Measurements from ENCODE around the gene CEP128.
A peak's percentile ranks its signal among the peaks of the same experiment; 100 is the strongest.

CEP128 gene

GRCh38 chr14:80618751-80619329, 322.7 kb downstream of the CEP128 start:
- TF ChIP-seq CTCF (conservative IDR thresholded peaks at IDR 0.05): no peak
- H3K27ac ChIP-seq: no peak overlapping the region

GRCh38 chr14:80615831-80616230, 325.7 kb downstream of the CEP128 start:
- TF ChIP-seq CTCF (conservative IDR thresholded peaks at IDR 0.05): no peak
- H3K27ac ChIP-seq: no peak overlapping the region

GRCh38 chr14:80609055-80609454, 332.5 kb downstream of the CEP128 start:
- TF ChIP-seq CTCF (conservative IDR thresholded peaks at IDR 0.05): no peak

GRCh38 chr14:80608563-80608962, 333.0 kb downstream of the CEP128 start:
- H3K27ac ChIP-seq: no peak overlapping the region
- TF ChIP-seq CTCF (conservative IDR thresholded peaks at IDR 0.05): no peak

More at GRCh38 chr14:80609055-80609454, 332.5 kb downstream of the CEP128 start:
- H3K27ac ChIP-seq: no peak overlapping the region

- TF ChIP-seq CTCF (conservative IDR thresholded peaks at IDR 0.05): no peak
Observed at GRCh38 chr14:80607430-80608190, 333.9 kb downstream of the CEP128 start.

GRCh38 chr14:80606347-80606772, 335.2 kb downstream of the CEP128 start:
- no peak for TF ChIP-seq CTCF (conservative IDR thresholded peaks at IDR 0.05)
- peak overlapping the region; percentile 47 for H3K27ac ChIP-seq

More at GRCh38 chr14:80607430-80608190, 333.9 kb downstream of the CEP128 start:
- peak overlapping the region; percentile 47; the same call in 1 of the 2 replicates for H3K27ac ChIP-seq

- TF ChIP-seq CTCF (conservative IDR thresholded peaks at IDR 0.05): no peak
- 0 out of 2 replicates have a peak overlapping the region, but pooled peaks have one; percentile 47 for H3K27ac ChIP-seq
Observed at GRCh38 chr14:80605536-80605935, 336.0 kb downstream of the CEP128 start.
